GM12801 (cell line): ENCODE results near the gene HAAO.

ENCODE experiments used
- TF ChIP-seq, protein P1 (sequence below): IDR thresholded peaks from one replicate; pipeline ENCODE4 v1.5.1; 2011; ENCODE audit warnings: control low read depth; ENCODE audit not compliant: insufficient read length; ENCODE audit errors: extremely low read depth

The HAAO gene

DNA sequence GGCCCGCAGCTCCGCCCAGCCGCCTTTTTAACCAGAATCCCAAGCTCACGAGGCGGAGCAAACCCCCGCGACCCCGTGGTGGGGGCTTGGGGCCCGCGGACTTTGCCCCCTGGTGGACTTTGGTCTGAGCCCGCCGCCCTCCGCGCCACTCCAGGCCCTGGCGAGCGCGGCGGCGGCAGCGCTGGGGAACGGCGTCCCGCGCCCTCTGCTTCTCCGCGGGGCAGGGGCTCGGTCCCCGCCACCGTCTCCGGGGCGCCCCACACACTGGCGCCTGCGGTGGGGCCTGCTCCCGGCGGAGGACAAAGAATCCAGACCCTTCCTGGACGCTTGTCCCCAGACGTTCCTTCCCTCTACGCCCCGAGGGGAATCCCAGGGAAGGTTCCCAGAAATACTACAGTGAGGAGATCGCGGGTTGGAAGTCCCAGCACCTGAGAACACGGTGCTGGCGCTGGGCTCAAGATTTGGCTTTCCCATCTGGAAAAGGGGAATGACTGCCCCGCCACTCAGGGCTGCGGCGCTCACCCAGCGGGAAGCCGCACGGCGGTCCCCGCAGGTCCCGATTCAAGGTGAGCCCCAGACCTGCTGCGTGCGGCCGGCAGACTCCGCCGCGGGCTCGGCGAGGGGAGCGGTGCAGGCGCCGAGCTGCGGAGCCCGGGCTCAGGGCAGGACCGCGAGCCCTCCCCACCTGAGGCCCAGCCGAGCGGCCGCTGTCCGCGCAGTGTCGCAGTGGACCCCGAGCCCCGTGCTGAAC is at the start of gene HAAO:
HAAO (minus strand) TSS at position 1 of the 751 bp plus-strand sequence. CDS start 47 bp downstream, outside the sequence.
- TF ChIP-seq, protein P1, sequence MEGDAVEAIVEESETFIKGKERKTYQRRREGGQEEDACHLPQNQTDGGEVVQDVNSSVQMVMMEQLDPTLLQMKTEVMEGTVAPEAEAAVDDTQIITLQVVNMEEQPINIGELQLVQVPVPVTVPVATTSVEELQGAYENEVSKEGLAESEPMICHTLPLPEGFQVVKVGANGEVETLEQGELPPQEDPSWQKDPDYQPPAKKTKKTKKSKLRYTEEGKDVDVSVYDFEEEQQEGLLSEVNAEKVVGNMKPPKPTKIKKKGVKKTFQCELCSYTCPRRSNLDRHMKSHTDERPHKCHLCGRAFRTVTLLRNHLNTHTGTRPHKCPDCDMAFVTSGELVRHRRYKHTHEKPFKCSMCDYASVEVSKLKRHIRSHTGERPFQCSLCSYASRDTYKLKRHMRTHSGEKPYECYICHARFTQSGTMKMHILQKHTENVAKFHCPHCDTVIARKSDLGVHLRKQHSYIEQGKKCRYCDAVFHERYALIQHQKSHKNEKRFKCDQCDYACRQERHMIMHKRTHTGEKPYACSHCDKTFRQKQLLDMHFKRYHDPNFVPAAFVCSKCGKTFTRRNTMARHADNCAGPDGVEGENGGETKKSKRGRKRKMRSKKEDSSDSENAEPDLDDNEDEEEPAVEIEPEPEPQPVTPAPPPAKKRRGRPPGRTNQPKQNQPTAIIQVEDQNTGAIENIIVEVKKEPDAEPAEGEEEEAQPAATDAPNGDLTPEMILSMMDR = no peak

DNA sequence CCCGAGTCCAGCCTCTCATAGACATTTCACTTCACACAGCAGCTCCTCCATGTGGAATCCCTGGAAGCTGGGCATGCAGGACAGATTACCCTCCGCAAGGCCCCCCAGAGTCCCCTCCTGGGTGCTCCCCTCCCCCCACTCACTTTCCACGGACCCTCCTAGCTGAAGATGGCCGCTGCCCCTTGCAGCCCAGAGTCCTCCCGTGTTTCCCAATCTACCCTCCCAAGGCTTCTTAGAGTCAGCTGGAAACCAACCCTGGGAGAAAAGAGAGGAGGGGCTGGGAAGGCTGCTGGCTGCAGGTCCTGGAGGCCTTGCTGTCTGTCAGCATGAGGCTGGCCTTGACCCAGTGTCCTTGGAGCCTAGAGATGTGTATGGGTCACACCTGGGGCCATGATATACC is 49.0 kb upstream of the HAAO start:
- TF ChIP-seq, protein P1 = no peak

DNA sequence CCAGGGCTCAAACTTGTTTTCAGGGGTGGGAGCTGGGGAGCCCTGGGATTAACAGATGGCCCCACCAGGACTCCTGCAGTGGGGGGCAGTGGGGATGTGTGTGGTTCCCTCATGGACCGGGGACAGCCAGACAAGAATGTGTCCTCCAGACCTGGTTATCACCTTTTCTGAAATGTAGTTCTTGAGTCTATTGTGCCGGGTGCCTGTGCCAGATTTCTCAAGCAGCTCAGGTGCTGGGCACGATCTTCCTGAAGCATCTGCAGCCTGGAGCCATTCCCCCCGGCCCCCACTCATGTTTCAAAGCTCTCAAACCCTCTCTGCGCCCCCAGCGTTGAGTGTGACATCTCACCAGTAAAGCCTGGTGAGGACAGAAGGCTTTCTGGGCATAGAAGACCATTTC is 48.4 kb upstream of the HAAO start:
- TF ChIP-seq, protein P1 = no peak

DNA sequence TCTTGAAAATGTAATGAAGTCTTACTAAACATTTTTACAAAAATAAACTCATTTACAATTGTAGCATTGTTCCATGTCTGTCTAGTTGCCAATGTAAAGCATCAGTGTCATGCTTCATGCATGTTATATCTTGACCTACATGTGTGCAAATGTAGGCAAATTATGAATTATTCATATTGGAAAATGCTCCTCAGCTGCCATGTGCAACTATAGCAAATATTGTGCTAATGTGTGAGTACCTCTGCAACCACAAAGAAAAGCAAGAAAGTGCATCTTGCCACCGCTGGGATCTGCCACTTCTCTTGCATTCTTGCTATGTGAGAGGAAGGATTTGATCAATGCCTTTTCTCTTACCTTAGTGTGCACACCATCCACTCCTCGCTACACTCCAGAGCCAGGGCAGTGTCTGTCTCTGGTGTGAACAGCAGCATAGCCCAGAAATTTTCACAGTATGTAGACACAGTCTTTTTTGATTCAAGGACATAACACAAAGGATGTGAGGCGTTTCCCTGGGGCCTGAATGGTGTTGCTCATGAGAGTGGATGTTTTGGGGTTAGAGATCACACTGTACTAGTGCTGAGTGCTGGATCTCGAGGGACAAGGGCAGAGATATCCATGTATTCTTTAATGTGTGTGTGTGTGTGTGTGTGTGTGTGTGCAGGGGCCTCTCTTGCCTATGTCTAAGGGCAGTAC is 47.6 kb upstream of the HAAO start:
- TF ChIP-seq, protein P1 = no peak

DNA sequence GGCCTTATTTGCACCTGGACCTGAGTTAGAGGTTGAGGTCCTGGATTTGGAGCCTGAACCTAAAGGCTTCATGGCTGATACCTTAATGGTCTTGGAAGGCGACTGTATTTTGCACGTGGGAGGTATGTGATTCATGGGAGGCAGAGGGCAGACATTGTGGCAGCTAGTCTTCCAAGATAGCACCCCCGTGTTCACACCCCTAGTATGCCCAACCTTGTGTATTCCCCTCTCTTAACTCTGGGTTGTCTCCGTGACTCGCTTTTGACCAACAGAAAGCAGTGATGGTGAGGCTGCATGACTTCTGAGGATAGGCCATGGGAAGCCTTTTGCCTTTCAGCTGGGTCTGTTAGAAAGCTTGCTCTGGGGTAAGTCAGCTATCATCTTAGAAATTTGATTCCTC is 45.8 kb upstream of the HAAO start:
- TF ChIP-seq, protein P1 = no peak

DNA sequence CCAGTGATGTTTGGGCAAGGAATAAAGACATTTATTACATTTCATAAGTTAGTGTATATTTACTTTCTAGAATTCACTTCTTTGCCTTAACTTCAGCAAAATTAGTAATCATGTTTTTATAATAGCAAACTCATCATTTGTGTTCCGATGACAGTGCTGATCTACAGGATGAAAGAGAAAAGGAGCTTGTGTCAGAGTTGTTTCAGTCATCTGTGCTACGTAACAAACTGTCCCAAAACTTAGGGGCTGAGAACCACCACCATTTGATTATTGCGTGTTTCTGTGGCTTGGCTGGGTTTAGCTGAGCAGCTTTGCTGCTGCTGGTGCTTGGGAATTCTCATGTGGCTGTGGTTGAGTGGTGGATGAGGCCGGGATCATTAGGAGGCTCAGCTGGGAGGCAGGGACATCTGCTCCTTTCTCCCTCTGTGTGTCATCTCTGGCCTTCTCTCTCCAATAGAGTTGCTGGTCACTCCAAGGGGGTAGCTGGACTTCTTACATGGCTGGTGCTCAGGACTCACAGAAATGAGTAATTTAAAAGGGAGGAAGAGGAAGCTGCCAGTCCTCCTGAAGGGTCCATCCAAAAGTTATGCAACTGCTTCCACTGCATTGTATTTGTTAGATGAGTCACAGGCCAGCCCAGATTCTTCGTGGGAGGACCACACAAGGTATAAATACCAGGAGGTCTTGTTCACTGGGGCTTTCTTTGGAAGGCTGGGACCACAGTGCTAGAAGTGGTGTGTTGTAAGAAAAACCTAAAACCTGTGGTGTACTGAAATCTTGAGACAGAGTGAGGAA is 43.4 kb upstream of the HAAO start:
- TF ChIP-seq, protein P1 = no peak

DNA sequence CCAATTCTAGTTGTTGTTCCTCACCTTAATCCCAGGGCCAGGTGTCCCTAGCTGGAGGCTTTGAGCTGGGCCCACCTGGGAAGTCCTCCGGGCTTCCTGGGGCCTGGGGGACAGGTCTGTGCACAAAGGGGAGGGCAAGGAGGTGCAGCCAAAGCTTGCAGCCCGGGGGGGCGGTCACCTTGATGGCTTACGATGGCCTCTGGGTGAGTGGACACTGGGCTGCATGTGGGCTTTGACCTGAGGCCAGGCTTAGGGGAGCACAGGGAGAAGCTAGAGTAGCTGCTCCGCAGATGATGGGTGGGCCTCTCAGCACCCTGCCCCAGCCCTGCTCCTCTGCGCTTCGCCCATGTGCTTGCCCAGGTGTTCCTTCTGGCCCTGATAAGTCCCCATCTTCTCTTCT is 41.8 kb upstream of the HAAO start:
- TF ChIP-seq, protein P1 = no peak
